H1 (cell line): Measurements from ENCODE around the gene VSTM4. TPM values are rescaled to one million over a fixed set of nuclear protein-coding genes. Genes with fewer than 3 reads are reported as not detected.

ENCODE experiments used
- CTCF ChIA-PET: fragments of 300-600 bp; sonication (Branson Sonifier 250); formaldehyde crosslinking; loops from one replicate; lab custom pipeline; 2021; ENCODE audit not compliant: partially characterized antibody; lab: Charles Lee
- POLR2A ChIA-PET: fragments of 300-600 bp; sonication (Branson Sonifier 250); formaldehyde crosslinking; loops from one replicate; lab custom pipeline; 2021; ENCODE audit warnings: inconsistent platforms; ENCODE audit not compliant: partially characterized antibody; lab: Charles Lee
- DNase-seq, 2 experiments: peaks; one replicate each; pipeline versions ENCODE4 v3.0.0 to v3.0.0-alpha.2; 2010 to 2022; ENCODE audit warnings: low spot score in 2 of 2, low read depth in 1 of 2, mixed read lengths in 1 of 2
- FAIRE-seq: peaks from 2 replicates; lab custom pipeline; 2011; peaks lifted over from hg19 to GRCh38; lab: Jason Lieb, UNC
- H2AFZ ChIP-seq: 2 replicates; pipeline ENCODE4 v1.8.1; 2012; ENCODE audit warnings: low read length, inconsistent platforms
- H2AK5ac ChIP-seq: 2 replicates; pipeline ENCODE4 v1.6.1; 2013; ENCODE audit warnings: low read depth, low read length
- H2BK120ac ChIP-seq: replicated peaks from 2 replicates; pipeline ENCODE3; 2013; ENCODE audit warnings: low read depth, low read length, inconsistent platforms
- H2BK12ac ChIP-seq: 2 replicates; pipeline ENCODE4 v1.6.1; 2013; ENCODE audit warnings: low read depth, low read length
- H2BK15ac ChIP-seq: 2 replicates; pipeline ENCODE4 v1.6.1; 2013; ENCODE audit warnings: low read length
- H2BK20ac ChIP-seq: 2 replicates; pipeline ENCODE4 v1.6.1; 2013; ENCODE audit warnings: low read length
- H2BK5ac ChIP-seq: 2 replicates; pipeline ENCODE4 v1.6.1; 2013; ENCODE audit warnings: low read depth, low read length
- H3K14ac ChIP-seq: 2 replicates; pipeline ENCODE4 v1.6.1; 2013; ENCODE audit warnings: inconsistent platforms; ENCODE audit not compliant: insufficient read length
- H3K18ac ChIP-seq: 2 replicates; pipeline ENCODE4 v1.6.1; 2013; ENCODE audit warnings: low read length; ENCODE audit errors: extremely low read depth
- H3K23ac ChIP-seq: 2 replicates; pipeline ENCODE4 v1.6.1; 2013; ENCODE audit warnings: inconsistent platforms; ENCODE audit not compliant: insufficient read length
- H3K23me2 ChIP-seq: 2 replicates; pipeline ENCODE4 v1.6.1; 2013; ENCODE audit warnings: low read depth, low read length
- H3K27ac ChIP-seq: 2 replicates; pipeline ENCODE4 v1.6.1; 2011; ENCODE audit warnings: low read depth, low read length, inconsistent platforms
- H3K27me3 ChIP-seq, 4 experiments: replicated peaks in 1 of 4; 1 replicate in 1 of 4; 2 replicates in 3 of 4; pipeline versions ENCODE4 v1.6.1 to v1.8.1; 2011 to 2013; ENCODE audit warnings: low read length in 3 of 4, mild to moderate bottlenecking in 3 of 4, inconsistent platforms in 2 of 4, mixed read lengths in 2 of 4, moderate library complexity in 1 of 4; ENCODE audit not compliant: control insufficient read depth in 3 of 4, insufficient read depth in 3 of 4; ENCODE audit errors: extremely low read depth in 1 of 4
- H3K36me3 ChIP-seq, 4 experiments: 2 replicates each; pipeline versions ENCODE4 v1.6.1 to v1.8.1; 2011 to 2013; ENCODE audit warnings: mild to moderate bottlenecking in 4 of 4, low read length in 3 of 4, moderate library complexity in 2 of 4, control low read depth in 1 of 4, inconsistent platforms in 1 of 4; ENCODE audit not compliant: insufficient read depth in 4 of 4, control insufficient read depth in 2 of 4
- H3K4ac ChIP-seq: replicated peaks from 2 replicates; pipeline ENCODE3; 2013; ENCODE audit warnings: low read length, low read depth, mixed read lengths, inconsistent platforms; ENCODE audit not compliant: insufficient read length
- H3K4me1 ChIP-seq, 4 experiments: replicated peaks in 1 of 4; 1 replicate in 1 of 4; 2 replicates in 3 of 4; pipeline versions ENCODE4 v1.6.1 to v1.8.1; 2011 to 2013; ENCODE audit warnings: low read length in 3 of 4, inconsistent platforms in 2 of 4, mixed read lengths in 1 of 4; ENCODE audit not compliant: insufficient read depth in 4 of 4, control insufficient read depth in 3 of 4
- H3K4me2 ChIP-seq, 2 experiments: 2 replicates each; pipeline versions ENCODE4 v1.6.1 to v1.8.1; 2011 to 2013; ENCODE audit warnings: low read depth in 2 of 2, low read length in 2 of 2, control low read depth in 1 of 2, inconsistent platforms in 1 of 2, mild to moderate bottlenecking in 1 of 2; ENCODE audit not compliant: insufficient read depth in 1 of 2
- H3K4me3 ChIP-seq, 4 experiments: fragments of 200-600, 300-600 bp in 1 of 4; sonication (generic), shearing (Covaris generic), sonication (Bioruptor Twin) in 1 of 4; 2 replicates each; pipeline versions ENCODE4 v1.5.1 to v1.8.1; 2011 to 2016; ENCODE audit warnings: low read length in 4 of 4, low read depth in 3 of 4, control low read depth in 2 of 4, inconsistent platforms in 2 of 4, mild to moderate bottlenecking in 2 of 4, mixed read lengths in 1 of 4, moderate library complexity in 1 of 4; ENCODE audit not compliant: insufficient read depth in 2 of 4; ENCODE audit errors: extremely low read depth in 1 of 4
- H3K56ac ChIP-seq: replicated peaks from 2 replicates; pipeline ENCODE3; 2013; ENCODE audit warnings: low read depth, mild to moderate bottlenecking, mixed read lengths, low read length, inconsistent platforms; ENCODE audit not compliant: insufficient read length
- H3K79me1 ChIP-seq: 2 replicates; pipeline ENCODE4 v1.6.1; 2013; ENCODE audit warnings: low read depth, low read length, control low read depth
- H3K79me2 ChIP-seq, 2 experiments: 2 replicates each; pipeline versions ENCODE4 v1.6.1 to v1.8.1; 2012 to 2013; ENCODE audit warnings: low read length in 2 of 2, mild to moderate bottlenecking in 2 of 2, inconsistent platforms in 1 of 2; ENCODE audit not compliant: insufficient read depth in 2 of 2, control insufficient read depth in 1 of 2
- H3K9ac ChIP-seq, 4 experiments: replicated peaks in 1 of 4; 1 replicate in 1 of 4; 2 replicates in 3 of 4; pipeline versions ENCODE4 v1.6.1 to v1.8.1; 2011 to 2013; ENCODE audit warnings: low read depth in 3 of 4, low read length in 3 of 4, control low read depth in 2 of 4, mild to moderate bottlenecking in 2 of 4, moderate library complexity in 2 of 4, inconsistent platforms in 1 of 4; ENCODE audit errors: extremely low read depth in 1 of 4
- H3K9me3 ChIP-seq, 2 experiments: 2 replicates each; pipeline versions ENCODE4 v1.6.1 to v1.8.1; 2012 to 2013; ENCODE audit warnings: mild to moderate bottlenecking in 2 of 2, moderate library complexity in 2 of 2, control low read depth in 1 of 2, inconsistent platforms in 1 of 2, low read depth in 1 of 2, low read length in 1 of 2, mixed read lengths in 1 of 2; ENCODE audit not compliant: insufficient read depth in 2 of 2
- H4K20me1 ChIP-seq, 2 experiments: replicated peaks in 1 of 2; 2 replicates each; pipeline versions ENCODE3 to v1.8.1; 2011 to 2013; ENCODE audit warnings: inconsistent platforms in 2 of 2, low read length in 2 of 2, mild to moderate bottlenecking in 1 of 2; ENCODE audit not compliant: insufficient read depth in 2 of 2, control insufficient read depth in 1 of 2
- H4K5ac ChIP-seq: 2 replicates; pipeline ENCODE4 v1.6.1; 2013; ENCODE audit warnings: low read length, low read depth, mixed read lengths, inconsistent platforms; ENCODE audit not compliant: insufficient read length
- H4K8ac ChIP-seq: 2 replicates; pipeline ENCODE4 v1.8.0; 2013; ENCODE audit warnings: mild to moderate bottlenecking, moderate library complexity, low read length, inconsistent platforms; ENCODE audit not compliant: insufficient read depth; ENCODE audit errors: extremely low read depth
- H4K91ac ChIP-seq: replicated peaks from 2 replicates; pipeline ENCODE3; 2013; ENCODE audit warnings: low read length, mixed read lengths, inconsistent platforms; ENCODE audit not compliant: insufficient read length
- CBX8 ChIP-seq: fragments of 300-800, 300-1000 bp; sonication (generic); IDR thresholded peaks from 2 replicates; pipeline ENCODE4 v1.7.1; 2016; ENCODE audit warnings: low read depth, low read length, borderline replicate concordance
- EP300 ChIP-seq, 2 experiments: IDR thresholded peaks; 1 replicate in 1 of 2; 2 replicates in 1 of 2; pipeline ENCODE4 v1.6.1; 2011 to 2012; ENCODE audit warnings: low read depth in 2 of 2, low read length in 2 of 2, mild to moderate bottlenecking in 2 of 2, borderline replicate concordance in 1 of 2, inconsistent platforms in 1 of 2, moderate library complexity in 1 of 2
- GABPA ChIP-seq: IDR thresholded peaks from 2 replicates; pipeline ENCODE4 v1.6.1; 2011; ENCODE audit warnings: mild to moderate bottlenecking, low read length, moderate library complexity, borderline replicate concordance; ENCODE audit not compliant: insufficient read depth
- HDAC6 ChIP-seq: IDR thresholded peaks from one replicate; pipeline ENCODE4 v1.7.1; 2012; ENCODE audit warnings: low read depth, mild to moderate bottlenecking, inconsistent platforms, low read length, moderate library complexity
- KDM1A ChIP-seq: fragments of 200-600, 300-600 bp; sonication (generic); IDR thresholded peaks from 2 replicates; pipeline ENCODE4 v1.7.1; 2016; ENCODE audit warnings: mild to moderate bottlenecking, low read length, borderline replicate concordance
- POU5F1 ChIP-seq: IDR thresholded peaks from 2 replicates; pipeline ENCODE4 v1.6.1; 2011; ENCODE audit warnings: low read depth, mild to moderate bottlenecking, low read length, moderate library complexity
- WGBS, 2 experiments: shearing (Covaris generic) in 1 of 2; methylation state at CpG; one replicate each; pipeline versions ENCODE4 v1.1.6 to v1.1.7; 2013 to 2015; ENCODE audit warnings: low lambda C conversion rate in 2 of 2, mixed read lengths in 2 of 2, inconsistent platforms in 1 of 2, low coverage in 1 of 2, missing lambda C conversion rate in 1 of 2; ENCODE audit not compliant: insufficient replicate concordance in 2 of 2, insufficient coverage in 1 of 2, insufficient read length in 1 of 2; ENCODE audit errors: extremely low coverage in 1 of 2, missing lambda C conversion rate in 1 of 2; 5-methylcytosine and 5-hydroxymethylcytosine counted together
- polyA plus RNA-seq, 7 experiments: library from polyadenylated mRNA; depleted of rRNA in 3 of 7; stranded (reverse) in 5 of 7; unstranded in 2 of 7; fragments of >200 nt in 5 of 7; fragments of 200-250 nt in 2 of 7; gene quantifications; 1 replicate in 5 of 7; 2 replicates in 1 of 7; 4 replicates in 1 of 7; pipeline versions ENCODE4 v1.2.1 to v1.2.3, GENCODE V29; 2011 to 2013; ENCODE audit warnings: missing spikeins in 2 of 7, mixed read lengths in 2 of 7
- total RNA-seq: library from RNA; stranded (reverse); fragmentation: NEBNext Ultra II Directional; extraction: Animal tissue kit (Norgen Biotek cat#: 25700); gene quantifications from 2 replicates; pipeline ENCODE4 v1.2.1, GENCODE V29; 2021
- TF ChIP-seq, protein P1 (sequence below): IDR thresholded peaks from 2 replicates; pipeline ENCODE4 v1.6.1; 2012; ENCODE audit warnings: inconsistent platforms

Gene VSTM4
- total and polyA plus RNA-seq, 2 of the 8 experiments (the other 6 are each of a cell fraction or from before 2014, with no cell fraction given), result 0.48 to 0.73 TPM

DNA sequence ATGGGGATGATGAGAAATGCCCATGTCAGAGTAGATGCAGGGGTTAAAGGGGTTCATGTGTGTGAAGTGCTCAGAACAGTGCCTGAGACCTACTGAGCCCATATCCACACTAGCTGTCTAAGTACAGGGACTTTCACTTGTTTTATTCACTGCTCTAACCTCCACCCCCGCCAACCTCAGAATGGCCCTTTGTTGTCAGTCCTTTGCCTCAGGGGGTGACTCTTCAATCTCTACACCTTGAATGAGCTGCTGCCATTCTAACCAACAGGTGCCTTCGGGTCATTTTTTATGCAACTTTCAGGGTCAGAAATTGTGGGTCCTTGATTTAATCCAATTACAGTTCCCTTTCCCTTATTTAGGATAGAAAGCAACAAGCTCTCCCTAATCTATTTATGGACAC lies 26.2 kb downstream of the VSTM4 start:
- Histone ChIP-seq H2AFZ (no peak overlapping the region), H3K4ac (no peak overlapping the region), H3K56ac (no peak overlapping the region), H3K79me1 (no peaks in the 10 kb centered on the region), H3K23me2 (no peaks in the 10 kb centered on the region), H3K9ac (no peak overlapping the region), H2BK20ac (no peak overlapping the region), H4K20me1 (no peaks in the 10 kb centered on the region), H2BK12ac (no peak overlapping the region), H3K9me3 (peaks cover 0 to 11% of the 10 kb centered on the region in 2 experiments; a peak in 1 of 4 replicates), H3K18ac (no peak overlapping the region), H3K27ac (no peak overlapping the region), H4K8ac (no peak overlapping the region), H2BK15ac (no peak overlapping the region), H4K5ac (no peak overlapping the region), H2BK5ac (no peak overlapping the region), H2BK120ac (no peak overlapping the region), H3K4me3 (no peak overlapping the region), H3K4me2 (no peak overlapping the region), H3K14ac (no peak overlapping the region), H3K36me3 (no peaks in the 10 kb centered on the region), H3K27me3 (no peaks in the 10 kb centered on the region), H3K79me2 (no peaks in the 10 kb centered on the region), H3K4me1 (peaks cover 0 to 2% (median 0%) of the 10 kb centered on the region in 4 experiments; a peak in 1 of 7 replicates), H2AK5ac (no peak overlapping the region), H4K91ac (no peak overlapping the region), H3K23ac (no peak overlapping the region)
- DNase-seq (no peak), FAIRE-seq (no peak)
- TF ChIP-seq HDAC6, result no peak
- TF ChIP-seq, protein P1, sequence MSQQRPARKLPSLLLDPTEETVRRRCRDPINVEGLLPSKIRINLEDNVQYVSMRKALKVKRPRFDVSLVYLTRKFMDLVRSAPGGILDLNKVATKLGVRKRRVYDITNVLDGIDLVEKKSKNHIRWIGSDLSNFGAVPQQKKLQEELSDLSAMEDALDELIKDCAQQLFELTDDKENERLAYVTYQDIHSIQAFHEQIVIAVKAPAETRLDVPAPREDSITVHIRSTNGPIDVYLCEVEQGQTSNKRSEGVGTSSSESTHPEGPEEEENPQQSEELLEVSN, result no peak
- no peak for TF ChIP-seq GABPA
- no peak for TF ChIP-seq EP300 (IDR thresholded peaks at IDR 0.05; ENCODE audit: borderline replicate concordance in 1 of 2, low read depth in 2 of 2, low read length in 2 of 2)
- no peak for TF ChIP-seq POU5F1
- no peak for TF ChIP-seq KDM1A
- TF ChIP-seq CBX8, result no peak
- POLR2A ChIA-PET, result no interaction called here
- 87% methylated on average over 2 of the region's 2 CpGs; no CpG with 5 or more reads in 1 of the 2 experiments for WGBS, 2 experiments
- CTCF ChIA-PET, result interaction anchor here (0.7 to 2.3 kb wide), 5 partner anchors 23 to 317 kb away, joined by 3 to 9 read pairs (median 3); no protein-coding TSS in a partner anchor
